ENCODE results near the gene TOR3A. TPM values are rescaled to one million over a fixed set of nuclear protein-coding genes. Genes with fewer than 3 reads are reported as not detected.

TOR3A gene
- total and polyA plus RNA-seq, 2 of the 13 experiments (the other 11 are each of a cell fraction or from before 2014, with no cell fraction given) = 14.7 to 28.4 TPM

DNA sequence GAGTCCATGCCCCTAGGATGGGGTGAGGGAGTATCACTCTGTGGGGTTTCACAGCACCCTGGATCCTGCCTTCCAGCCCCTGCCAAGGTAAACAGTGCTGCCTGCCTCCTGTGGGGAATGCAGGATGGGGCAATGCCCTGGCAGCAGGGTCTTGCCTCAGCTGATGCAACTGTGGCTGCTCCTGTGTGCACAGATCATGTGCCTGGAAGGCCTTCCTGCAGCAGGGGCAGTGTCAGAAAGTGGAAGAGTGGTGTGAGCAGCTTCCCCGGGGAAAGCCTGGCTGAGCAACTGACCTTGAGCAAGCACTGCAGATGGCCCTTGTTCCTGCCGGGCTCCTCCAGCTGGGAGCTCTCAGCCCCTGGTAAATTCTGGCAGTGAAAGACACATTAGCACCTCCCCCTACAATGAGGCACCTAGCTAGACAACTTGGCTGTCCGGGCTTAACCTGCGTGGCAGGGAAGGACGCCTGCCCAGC is 9.9 kb downstream of the TOR3A start (continued):
- TF ChIP-seq MED1 (CRISPR knock-in tag; IDR thresholded peaks at IDR 0.05) = peak; percentile 61
- no peak for TF ChIP-seq POLR2AphosphoS2 (IDR thresholded peaks at IDR 0.05; ENCODE audit: low read depth, low read length)
- no peak for TF ChIP-seq REXO4 (CRISPR knock-in tag; IDR thresholded peaks at IDR 0.05; ENCODE audit: borderline replicate concordance)
- no peak for TF ChIP-seq ZFP37 (CRISPR knock-in tag; IDR thresholded peaks at IDR 0.05; ENCODE audit: borderline replicate concordance)
- no peak for TF ChIP-seq NFRKB (IDR thresholded peaks at IDR 0.05)
- TF ChIP-seq, protein P1, sequence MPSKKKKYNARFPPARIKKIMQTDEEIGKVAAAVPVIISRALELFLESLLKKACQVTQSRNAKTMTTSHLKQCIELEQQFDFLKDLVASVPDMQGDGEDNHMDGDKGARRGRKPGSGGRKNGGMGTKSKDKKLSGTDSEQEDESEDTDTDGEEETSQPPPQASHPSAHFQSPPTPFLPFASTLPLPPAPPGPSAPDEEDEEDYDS (CRISPR knock-in tag; IDR thresholded peaks at IDR 0.05) = no peak
- no peak for TF ChIP-seq YY1 (IDR thresholded peaks at IDR 0.05; ENCODE audit: insufficient read depth, insufficient replicate concordance, low read depth, low read length)
- TF ChIP-seq, protein P2, sequence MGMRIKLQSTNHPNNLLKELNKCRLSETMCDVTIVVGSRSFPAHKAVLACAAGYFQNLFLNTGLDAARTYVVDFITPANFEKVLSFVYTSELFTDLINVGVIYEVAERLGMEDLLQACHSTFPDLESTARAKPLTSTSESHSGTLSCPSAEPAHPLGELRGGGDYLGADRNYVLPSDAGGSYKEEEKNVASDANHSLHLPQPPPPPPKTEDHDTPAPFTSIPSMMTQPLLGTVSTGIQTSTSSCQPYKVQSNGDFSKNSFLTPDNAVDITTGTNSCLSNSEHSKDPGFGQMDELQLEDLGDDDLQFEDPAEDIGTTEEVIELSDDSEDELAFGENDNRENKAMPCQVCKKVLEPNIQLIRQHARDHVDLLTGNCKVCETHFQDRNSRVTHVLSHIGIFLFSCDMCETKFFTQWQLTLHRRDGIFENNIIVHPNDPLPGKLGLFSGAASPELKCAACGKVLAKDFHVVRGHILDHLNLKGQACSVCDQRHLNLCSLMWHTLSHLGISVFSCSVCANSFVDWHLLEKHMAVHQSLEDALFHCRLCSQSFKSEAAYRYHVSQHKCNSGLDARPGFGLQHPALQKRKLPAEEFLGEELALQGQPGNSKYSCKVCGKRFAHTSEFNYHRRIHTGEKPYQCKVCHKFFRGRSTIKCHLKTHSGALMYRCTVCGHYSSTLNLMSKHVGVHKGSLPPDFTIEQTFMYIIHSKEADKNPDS (CRISPR knock-in tag; IDR thresholded peaks at IDR 0.05) = no peak
- no peak for TF ChIP-seq ZNF792 (CRISPR knock-in tag; IDR thresholded peaks at IDR 0.05)
- TF ChIP-seq, protein P3, sequence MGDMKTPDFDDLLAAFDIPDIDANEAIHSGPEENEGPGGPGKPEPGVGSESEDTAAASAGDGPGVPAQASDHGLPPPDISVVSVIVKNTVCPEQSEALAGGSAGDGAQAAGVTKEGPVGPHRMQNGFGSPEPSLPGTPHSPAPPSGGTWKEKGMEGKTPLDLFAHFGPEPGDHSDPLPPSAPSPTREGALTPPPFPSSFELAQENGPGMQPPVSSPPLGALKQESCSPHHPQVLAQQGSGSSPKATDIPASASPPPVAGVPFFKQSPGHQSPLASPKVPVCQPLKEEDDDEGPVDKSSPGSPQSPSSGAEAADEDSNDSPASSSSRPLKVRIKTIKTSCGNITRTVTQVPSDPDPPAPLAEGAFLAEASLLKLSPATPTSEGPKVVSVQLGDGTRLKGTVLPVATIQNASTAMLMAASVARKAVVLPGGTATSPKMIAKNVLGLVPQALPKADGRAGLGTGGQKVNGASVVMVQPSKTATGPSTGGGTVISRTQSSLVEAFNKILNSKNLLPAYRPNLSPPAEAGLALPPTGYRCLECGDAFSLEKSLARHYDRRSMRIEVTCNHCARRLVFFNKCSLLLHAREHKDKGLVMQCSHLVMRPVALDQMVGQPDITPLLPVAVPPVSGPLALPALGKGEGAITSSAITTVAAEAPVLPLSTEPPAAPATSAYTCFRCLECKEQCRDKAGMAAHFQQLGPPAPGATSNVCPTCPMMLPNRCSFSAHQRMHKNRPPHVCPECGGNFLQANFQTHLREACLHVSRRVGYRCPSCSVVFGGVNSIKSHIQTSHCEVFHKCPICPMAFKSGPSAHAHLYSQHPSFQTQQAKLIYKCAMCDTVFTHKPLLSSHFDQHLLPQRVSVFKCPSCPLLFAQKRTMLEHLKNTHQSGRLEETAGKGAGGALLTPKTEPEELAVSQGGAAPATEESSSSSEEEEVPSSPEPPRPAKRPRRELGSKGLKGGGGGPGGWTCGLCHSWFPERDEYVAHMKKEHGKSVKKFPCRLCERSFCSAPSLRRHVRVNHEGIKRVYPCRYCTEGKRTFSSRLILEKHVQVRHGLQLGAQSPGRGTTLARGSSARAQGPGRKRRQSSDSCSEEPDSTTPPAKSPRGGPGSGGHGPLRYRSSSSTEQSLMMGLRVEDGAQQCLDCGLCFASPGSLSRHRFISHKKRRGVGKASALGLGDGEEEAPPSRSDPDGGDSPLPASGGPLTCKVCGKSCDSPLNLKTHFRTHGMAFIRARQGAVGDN (CRISPR knock-in tag; IDR thresholded peaks at IDR 0.05) = peak; percentile 94
- TF ChIP-seq ZNF781 (CRISPR knock-in tag; IDR thresholded peaks at IDR 0.05; ENCODE audit: borderline replicate concordance, not compliant biosample characterization) = peak; percentile 44
- no peak for TF ChIP-seq ZZZ3 (CRISPR knock-in tag; IDR thresholded peaks at IDR 0.05; ENCODE audit: borderline replicate concordance)
- no peak for TF ChIP-seq AGO1 (IDR thresholded peaks at IDR 0.05; ENCODE audit: low read depth, low read length, poor library complexity, severe bottlenecking)
- no peak for TF ChIP-seq GFI1 (CRISPR knock-in tag; IDR thresholded peaks at IDR 0.05; ENCODE audit: borderline replicate concordance)
- TF ChIP-seq, protein P4, sequence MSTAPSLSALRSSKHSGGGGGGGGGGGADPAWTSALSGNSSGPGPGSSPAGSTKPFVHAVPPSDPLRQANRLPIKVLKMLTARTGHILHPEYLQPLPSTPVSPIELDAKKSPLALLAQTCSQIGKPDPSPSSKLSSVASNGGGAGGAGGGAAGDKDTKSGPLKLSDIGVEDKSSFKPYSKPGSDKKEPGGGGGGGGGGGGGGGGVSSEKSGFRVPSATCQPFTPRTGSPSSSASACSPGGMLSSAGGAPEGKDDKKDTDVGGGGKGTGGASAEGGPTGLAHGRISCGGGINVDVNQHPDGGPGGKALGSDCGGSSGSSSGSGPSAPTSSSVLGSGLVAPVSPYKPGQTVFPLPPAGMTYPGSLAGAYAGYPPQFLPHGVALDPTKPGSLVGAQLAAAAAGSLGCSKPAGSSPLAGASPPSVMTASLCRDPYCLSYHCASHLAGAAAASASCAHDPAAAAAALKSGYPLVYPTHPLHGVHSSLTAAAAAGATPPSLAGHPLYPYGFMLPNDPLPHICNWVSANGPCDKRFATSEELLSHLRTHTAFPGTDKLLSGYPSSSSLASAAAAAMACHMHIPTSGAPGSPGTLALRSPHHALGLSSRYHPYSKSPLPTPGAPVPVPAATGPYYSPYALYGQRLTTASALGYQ (CRISPR knock-in tag; IDR thresholded peaks at IDR 0.05) = no peak
- no peak for TF ChIP-seq TBP (CRISPR knock-in tag; IDR thresholded peaks at IDR 0.05)
- TF ChIP-seq PTBP1 (IDR thresholded peaks at IDR 0.05; ENCODE audit: low read depth, low read length, poor library complexity, severe bottlenecking) = no peak
- TF ChIP-seq, protein P5, sequence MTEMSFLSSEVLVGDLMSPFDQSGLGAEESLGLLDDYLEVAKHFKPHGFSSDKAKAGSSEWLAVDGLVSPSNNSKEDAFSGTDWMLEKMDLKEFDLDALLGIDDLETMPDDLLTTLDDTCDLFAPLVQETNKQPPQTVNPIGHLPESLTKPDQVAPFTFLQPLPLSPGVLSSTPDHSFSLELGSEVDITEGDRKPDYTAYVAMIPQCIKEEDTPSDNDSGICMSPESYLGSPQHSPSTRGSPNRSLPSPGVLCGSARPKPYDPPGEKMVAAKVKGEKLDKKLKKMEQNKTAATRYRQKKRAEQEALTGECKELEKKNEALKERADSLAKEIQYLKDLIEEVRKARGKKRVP (CRISPR knock-in tag; IDR thresholded peaks at IDR 0.05) = peak; percentile 75 to 99; a peak in 3 of 4 replicates
- peak; percentile 59; the same call in 1 of the 2 replicates for TF ChIP-seq HDAC2 (CRISPR knock-in tag; IDR thresholded peaks at IDR 0.05)
- no peak for TF ChIP-seq ZSCAN12 (CRISPR knock-in tag; IDR thresholded peaks at IDR 0.05)
- no peak for TF ChIP-seq ZNF44 (CRISPR knock-in tag; IDR thresholded peaks at IDR 0.05)
- no peak for TF ChIP-seq POLR2G (IDR thresholded peaks at IDR 0.05; ENCODE audit: low read depth, low read length)

Measured in HepG2 (cell line).